DMS79 treated with DMSO at 0.1 percent for 48 hours (cell line): ENCODE measurements around the gene UQCC3.
"Not testable (repeated sequence)": the region's sequence is repeated elsewhere in the genome, so short reads cannot be mapped to it uniquely, and the experiment has no call there.

Source experiments
- DNase-seq: peaks from one replicate; lab custom pipeline; 2025; lab: John Stamatoyannopoulos, UW

UQCC3 gene

DNA sequence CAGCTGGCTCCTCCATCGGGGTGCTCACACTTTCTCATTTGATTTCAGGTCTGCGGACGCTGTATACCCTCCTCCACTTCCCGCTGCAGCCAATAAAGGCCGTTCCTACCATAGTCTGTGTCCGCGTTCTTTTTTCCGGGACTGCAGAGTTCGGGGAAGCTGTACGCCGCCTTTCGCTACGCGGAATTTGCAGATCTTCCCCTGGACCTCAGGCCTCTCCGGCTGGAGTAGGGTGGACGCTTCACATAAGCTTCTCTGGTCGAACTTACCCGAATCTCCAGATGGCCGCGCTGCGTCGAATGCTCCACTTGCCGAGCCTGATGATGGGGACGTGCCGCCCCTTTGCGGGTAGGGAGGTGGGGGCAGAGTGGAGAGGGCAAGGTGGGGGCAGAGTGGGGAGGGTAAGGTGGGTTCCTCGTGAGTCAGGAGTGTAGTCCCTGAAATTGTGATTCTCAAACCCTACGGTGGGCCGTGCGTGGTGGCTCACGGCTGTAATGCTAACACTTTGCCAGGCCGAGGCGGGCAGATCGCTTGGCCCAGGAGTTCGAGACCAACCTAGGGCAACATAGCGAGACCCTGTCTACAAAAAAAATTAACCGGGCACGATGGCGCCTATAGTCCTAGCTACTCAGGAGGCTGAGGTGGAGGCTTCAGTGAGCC, 5.7 kb upstream of the UQCC3 start:
- no peak for DNase-seq

DNA sequence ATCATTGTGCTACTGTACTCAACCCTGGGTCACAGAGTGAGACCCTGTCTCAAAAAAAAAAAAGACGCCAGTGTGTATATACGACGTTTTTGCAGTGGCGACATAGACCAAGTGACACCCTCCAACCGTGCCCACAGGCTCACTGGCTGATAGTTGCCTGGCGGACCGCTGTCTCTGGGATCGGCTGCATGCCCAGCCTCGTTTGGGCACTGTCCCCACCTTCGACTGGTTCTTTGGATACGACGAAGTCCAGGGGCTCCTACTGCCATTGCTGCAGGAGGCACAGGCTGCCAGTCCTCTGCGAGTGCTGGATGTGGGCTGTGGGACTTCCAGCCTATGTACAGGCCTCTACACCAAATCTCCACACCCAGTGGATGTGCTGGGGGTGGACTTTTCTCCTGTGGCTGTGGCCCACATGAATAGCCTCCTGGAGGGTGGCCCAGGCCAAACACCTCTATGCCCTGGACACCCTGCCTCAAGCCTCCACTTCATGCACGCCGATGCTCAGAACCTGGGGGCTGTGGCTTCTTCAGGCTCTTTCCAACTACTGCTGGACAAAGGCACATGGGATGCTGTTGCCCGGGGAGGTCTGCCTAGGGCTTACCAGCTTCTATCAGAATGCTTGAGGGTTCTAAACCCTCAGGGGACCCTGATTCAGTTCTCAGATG, 5.1 kb upstream of the UQCC3 start:
- no peak for DNase-seq

DNA sequence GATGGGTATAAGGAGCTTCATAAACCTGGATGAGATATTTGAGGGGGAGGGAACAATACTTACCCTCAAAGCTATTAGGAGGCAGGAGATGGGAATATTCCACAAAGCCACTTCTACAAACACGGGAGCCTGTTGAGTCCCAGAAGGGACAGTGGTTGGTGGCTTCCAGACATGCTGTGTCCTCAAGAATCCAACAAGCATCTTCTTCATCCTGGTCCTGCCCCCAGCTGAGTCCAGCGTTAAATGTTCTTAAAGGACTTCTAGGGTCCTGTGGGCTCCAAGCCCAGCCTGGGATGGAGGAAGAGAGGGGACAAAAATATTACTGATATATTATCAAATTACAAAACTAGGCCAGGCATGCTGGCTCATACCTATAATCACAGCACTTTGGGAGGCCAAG, 4.0 kb upstream of the UQCC3 start:
- no peak for DNase-seq

DNA sequence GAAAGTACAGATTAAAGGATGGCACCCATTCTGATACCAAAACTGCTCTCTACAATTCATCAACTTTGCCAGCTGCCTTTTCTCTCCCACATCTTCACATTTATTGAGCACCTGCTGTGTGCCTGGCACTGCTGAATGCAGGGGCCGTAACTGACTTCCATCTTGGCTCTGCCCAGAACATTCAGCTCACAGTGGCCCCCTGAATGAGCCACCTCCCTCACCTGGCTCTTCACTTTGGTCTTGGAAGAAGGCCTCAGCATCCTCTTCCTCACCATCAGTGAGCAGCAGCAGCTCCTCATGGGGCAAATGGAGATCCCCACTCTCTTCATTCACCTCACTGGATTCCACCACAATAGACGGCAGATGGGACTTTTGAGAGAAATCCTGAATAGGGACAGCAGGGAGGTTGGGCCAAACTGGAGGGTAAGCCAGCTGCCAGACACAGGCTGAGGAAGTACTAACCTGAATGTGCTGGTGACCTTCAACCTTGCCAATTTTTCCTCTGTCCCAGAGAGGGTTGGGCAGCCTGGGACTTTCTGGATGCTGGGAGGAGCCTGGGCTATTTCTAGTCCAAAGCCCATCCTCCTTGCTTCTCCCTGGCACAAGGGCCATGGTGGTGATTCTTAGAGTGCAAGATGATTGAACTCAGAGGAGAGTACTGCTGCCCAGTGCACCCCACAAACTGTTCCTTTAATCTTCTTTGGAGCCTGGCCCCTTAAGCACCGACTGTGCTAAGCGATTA, 1.9 kb upstream of the UQCC3 start:
- DNase-seq, result no peak

DNA sequence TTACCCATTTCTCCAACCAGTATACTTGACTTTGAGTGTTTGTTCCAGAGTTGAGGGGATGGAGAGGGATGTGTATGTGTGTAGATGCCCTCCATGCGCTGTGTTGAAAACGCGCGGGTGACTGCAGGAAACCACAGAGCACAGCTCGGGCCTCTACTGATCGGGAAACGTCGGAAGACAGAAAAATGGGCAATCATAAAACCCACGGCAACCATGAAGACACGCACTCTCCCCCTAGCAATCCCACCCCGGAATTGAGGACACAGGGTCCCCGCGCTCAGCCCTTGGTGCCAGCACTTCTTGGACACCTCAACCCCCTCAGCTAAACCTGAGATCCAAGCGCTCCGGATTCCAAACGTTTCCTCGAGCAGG, 251 bp upstream of the UQCC3 start:
- DNase-seq, result no peak

DNA sequence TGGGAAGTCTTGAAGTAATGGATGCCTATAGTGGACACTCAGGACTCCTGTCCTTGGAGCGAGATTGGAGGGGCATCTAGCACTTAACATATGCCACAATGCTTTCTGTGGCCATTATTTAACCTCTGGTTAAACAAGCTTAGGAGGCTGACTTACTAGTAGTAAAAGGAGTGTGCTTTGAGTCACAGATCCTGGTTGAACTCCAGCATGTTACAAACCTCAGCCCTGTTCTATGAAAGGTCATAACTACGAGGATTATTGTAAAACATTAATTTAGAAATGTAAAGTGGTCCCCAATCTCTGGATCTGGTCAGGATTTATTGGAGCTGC, 1.7 kb downstream of the UQCC3 start:
- DNase-seq, result no peak

DNA sequence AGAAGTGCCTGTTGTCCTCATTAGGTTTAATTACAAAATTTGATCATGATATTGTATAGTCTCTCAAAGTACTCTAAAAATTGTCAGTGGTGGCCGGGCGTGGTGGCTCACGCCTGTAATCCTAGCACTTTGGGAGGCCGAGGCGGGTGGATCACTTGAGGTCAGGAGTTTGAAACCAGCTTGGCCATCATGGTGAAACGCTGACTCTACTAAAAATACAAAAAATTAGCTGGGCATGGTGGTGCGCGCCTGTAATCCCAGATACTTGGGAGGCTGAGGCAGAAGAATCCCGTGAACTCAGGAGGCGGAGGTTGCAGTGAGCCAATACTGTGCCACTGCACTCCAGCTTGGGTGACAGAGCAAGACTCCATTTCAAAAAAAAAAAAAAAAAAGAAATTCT, 3.9 kb downstream of the UQCC3 start:
- not testable (repeated sequence) for DNase-seq

DNA sequence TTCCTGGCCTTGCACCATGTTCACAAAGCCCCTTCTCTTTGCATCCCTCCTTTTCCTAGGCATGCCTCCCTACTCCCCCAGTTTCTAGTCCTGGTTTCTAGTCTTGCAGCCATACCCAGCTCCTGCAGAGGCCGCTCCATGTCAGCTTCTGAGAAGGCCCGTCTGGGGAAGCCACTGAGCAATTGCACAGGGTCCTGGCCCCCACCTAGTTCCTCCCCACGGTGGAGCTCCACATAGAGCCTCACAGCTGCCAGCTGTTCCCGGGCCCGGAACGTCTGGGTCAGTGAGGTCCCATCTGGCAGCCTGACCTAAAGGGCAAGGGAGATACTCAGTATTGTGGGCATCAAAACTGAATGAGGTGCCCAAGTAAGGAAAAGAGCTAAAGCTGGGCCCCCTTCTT, 5.2 kb downstream of the UQCC3 start:
- DNase-seq, result no peak

DNA sequence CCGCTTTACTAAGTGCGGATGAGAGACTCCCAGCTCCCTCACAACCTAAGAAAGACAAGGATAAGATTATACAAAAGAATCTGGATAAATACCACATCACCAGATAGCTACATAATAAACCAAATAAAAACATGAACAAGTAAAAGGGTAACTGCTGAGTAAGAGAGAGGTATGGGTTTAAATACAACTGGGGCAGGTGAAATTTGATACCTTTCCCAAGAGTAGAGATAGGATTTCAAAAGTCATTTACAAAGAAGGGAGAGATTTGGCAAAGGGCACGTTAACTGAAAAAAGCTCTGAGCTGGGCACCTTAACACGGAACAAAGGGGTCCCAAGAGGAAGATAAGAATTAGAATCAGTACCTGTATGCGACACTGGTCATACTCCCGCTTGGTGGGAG, 5.7 kb downstream of the UQCC3 start:
- no peak for DNase-seq

DNA sequence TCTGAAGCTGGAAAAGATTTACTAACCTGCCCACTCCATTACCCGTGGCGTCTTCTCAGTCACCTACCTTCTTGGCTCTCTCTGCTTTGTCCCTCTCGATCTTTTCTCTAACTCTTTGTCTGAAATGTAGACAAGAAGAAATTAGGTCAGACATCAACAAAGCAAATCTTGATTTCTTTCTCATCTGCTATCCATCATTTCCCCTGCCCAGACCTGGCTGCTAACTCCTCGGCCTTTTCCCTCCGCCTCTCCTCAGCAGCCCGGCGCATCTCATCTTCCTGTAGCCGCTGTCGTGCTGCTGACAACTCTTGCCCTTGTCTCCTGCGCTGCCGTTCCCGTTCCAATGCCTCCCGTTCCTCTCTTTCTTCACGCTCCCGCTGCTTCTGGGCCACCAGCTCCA, 6.2 kb downstream of the UQCC3 start:
- no peak for DNase-seq

DNA sequence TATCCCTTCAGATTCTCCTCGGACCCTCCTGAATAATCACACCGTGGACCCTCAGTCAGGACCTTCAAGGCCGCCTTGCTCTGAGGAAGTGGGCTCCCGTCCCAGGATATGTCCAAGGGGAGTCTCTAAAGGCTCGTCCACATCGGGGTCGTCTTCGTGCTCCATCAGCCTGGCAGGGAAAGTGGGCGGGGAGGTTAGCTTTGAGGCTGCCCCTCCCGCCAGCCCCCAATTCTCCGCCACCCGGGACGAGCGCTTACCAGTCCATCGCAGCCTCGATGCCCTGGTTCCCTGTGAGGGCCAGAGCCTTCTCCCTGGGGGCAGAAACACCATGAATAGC, 6.9 kb downstream of the UQCC3 start:
- no peak for DNase-seq

DNA sequence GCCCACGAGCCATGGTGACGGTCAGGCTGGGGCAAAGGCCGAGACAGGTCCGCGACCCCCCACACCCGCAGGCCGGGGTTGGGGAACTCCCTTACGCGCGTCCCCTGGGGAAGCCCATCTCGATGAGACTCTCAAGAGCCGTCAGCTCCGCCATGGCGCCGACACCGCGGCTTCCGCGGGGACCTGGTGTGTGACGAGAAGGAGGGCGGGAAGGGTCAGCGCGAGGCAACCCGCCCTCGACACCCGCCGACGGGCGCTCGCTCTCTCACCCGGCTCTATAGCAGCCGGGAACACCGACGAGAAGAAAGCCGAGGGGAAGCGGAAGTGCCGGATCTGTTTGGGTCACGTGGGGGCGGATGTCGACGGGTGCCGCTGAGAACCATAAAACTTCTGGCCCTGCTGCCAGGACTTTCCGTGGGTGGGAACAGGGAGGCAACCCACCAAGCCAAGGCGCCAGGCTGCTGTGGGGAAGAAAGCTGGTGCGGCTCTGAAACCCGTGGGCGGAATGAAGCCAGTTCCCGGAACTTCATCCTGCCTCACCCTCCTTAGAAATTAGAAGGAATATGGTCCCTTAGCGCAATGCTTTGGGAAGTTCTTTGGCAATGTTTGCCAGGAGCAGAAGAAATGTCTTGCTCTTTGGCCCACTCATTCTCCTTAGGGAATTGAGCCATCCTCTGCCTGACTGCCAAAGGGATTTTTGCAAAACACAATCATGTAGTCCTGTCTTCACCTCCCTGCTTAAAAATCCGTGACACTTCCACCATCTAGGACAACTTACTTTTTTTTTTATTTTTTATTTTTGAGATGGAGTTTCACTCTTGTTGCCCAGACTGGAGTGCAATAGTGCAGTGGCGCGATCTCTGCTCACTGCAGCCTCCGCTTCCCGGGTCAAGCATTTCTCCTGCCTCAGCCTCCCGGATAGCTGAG, 7.6 kb downstream of the UQCC3 start, which contains the start of gene UBXN1:
TSS of gene UBXN1 (minus strand) at position 304 of the 927 bp plus-strand sequence. CDS start at position 154, 150 bp downstream.
- peak; percentile 84 for DNase-seq

DNA sequence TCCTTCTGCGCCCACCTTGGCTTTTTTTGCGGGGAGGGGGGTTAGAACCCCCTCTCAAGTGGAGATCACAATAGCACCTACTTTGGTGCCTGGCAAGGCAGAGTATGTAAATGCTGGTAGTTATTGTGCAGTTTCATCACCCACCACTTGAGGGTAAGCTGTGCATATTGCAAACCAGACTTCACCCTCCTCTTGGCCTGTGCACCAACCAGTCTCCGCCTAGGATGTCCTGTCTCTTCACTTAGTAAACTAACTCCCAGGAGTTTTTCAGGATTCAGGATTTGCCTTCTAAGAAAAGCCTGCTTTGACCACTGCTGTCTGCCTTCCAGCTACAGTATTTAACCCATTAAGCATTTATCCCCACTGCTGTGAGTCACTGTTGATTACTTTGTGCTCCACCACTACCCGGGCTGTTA, 9.4 kb downstream of the UQCC3 start:
- peak; percentile 6 for DNase-seq

DNA sequence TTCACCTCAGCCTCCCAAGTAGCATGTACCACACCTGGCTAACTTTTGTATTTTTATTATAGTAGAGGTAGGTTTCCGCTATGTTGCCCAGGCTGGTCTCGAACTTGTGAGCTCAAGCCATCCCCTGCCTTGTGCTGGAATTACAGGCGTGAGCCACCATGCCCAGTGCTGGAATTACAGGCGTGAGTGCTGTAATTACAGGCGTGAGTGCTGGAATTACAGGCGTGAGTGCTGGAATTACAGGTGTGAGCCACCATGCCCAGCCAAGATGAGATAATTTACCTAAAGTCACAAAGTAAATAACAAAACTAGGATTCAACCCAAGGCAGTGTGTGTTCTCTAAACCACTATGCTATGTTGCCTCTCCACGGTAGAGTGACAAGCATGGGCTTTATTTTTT, 11.0 kb downstream of the UQCC3 start:
- no peak for DNase-seq

DNA sequence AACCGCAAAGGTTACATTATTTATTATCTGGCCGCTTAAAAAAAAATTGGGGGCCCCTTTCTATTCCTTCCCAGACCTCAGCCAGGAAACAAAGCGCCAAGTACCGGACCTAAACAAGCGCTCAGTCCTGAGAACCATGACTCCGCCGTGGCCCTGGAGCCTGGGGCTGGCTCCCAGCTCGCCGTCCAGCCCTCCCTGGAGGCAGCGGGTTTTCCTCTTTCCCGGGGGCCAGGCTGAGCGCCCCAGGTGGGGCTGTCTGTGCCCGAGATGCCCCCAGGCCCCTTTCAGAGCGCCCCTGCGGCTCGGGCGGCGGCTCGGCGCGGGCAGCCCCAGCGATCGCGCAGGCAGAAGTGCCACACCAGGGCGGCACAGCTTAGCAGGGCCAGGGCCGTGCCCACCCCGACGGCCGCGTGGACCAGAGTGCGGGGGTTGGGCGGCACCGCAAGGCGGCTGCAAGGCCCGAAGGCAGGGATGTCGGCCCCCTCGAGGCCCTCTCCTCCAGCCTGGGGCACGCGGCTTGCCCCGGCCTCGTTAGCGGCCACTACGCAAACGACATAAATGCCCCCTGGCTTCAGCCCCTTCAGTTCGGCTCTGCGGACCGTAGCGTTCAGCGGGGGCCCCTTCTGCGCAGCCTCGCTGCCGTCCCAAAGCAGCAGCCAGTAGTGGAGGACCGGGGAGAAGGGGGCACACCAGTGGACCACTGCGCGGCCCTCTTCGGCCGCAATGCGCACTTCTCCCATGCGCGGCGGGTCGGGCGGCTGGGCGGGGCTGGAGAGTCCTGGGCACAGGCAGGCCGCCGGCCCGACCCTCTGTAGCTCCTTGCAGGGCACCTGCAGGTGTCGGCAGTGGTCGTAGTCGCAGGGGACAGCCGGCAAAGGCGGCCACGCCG, 16.3 kb downstream of the UQCC3 start:
- DNase-seq, result no peak

DNA sequence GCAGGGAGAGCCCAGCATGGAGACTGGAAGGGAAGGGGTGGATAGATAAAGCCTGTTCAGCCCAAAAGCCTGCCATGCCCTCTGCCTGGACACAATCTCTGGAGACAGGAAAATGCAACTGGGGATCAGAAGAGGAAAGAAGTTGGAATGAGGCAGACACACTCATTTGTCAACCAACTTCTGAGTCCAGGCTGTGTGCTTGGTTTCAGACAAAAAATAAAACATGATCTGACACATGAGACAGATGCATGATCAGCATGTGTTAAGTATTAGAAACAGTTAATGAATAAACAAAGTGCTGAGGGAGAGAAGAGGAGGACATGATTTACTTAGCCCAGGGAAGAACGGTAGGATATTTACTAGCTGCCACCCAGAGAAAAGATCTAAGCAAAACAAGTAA, 17.0 kb downstream of the UQCC3 start:
- no peak for DNase-seq

DNA sequence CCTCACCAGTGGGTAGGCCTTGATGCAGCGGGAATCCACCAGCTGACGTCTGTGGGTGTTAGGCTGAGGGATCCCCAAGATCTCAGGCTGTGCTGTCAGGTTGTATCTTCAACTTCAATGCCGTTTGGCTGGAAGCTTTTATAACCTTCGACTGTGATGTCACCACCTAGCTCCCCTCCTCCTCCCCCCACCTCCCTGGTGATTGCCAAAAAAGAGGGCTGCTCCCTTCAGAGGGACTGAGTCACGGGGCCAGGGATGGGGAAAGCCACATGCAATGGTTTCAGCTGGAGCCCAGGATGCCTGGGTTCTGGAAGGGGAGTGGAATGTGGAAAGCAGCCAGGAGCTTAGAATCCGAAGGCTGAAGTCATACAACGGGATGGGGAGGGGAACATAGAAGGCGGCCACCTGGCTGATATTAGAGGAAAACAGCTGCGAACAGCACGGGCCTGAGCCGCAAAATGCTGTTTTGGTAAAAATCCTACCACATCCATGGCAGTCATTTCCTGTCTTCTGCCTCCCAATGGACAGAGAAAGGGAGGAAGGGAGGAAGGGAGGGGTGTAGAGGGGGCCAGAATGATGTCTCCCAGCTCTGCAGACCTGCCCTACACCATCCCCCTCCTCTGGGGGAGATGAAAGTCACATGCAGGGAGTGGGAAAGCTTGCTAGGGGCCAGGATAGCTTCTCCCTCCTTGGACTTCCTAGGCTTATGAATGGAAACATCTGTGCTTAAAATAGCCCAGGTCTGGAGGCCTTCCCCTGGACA, 18.1 kb downstream of the UQCC3 start, which contains the start of gene LRRN4CL:
TSS of gene LRRN4CL (minus strand) at position 110 of the 763 bp plus-strand sequence. CDS start 1,022 bp downstream, outside the sequence.
- DNase-seq, result no peak

DNA sequence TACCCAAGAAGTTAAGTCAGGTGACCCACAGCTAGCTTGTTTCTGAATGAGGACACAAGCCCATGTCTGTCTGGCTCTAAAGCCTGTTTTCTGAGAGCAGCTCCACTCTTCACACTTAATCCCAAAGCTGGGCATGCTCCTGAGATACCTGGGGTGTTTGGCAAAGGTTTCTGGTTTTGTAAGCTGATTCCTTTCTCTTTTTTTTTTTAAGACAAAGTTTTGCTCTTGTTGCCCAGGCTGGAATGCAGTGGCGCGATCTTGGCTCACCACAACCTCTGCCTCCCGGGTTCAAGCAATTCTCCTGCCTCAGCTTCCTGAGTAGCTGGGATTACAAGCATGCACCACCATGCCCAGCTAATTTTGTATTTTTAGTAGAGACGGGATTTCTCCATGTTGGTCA, 22.2 kb downstream of the UQCC3 start:
- not testable (repeated sequence) for DNase-seq

DNA sequence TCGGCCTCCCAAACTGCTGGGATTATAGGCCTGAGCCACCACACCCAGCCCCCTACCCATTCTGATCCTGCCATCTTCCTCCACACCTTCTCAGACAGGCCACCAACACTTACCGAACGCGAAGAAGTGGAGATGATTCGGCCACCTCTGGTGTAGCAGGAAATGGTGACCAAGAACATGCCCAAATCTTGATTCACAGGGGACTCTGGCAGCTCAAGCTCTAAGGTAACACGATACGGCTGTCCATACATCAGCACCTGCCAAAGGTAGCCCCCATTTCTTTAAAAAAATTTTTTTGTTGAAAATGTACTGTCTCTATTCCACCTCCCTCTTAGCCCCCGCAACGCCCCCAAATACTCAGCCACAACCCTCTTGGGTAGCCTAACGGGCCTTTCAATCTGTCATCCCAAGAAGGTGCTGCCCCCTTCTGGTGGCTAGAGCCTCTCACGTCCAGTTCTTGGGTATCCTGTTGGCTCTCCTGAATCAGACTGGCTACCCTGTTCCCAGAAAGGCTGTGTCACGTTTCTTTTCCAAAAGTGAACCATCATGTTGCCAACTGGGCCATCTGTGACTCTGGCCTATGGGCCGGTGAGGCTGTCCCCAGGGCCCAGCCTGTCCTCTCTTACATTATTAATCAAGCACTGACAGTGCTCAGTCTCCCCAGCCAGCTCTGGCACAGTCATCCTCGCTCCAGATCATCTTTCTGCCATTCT, 23.1 kb downstream of the UQCC3 start:
- peak; percentile 11 for DNase-seq

DNA sequence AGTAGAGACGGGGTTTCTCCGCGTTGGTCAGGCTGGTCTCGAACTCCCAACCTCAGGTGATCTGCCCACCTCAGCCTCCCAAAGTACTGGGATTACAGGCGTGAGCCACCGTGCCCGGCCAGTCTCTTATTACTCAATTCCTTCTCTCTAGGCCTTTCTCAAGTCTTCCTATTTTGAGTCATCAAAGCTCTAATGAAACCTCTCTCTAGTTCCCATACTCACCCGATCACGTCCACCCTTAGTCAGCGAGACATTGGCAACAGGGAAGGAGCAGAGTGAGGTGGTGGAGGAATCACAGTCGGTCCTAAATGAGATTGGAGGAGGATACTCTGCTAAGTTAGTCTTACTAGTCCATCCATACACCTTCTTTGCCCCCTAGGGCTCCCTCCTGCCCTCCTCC, 30.8 kb downstream of the UQCC3 start:
- no peak for DNase-seq
